Naive thymus-derived CD8-positive, alpha-beta T cell (primary cell): ENCODE results near the gene SULT1A1. TPM values are rescaled to one million over a fixed set of nuclear protein-coding genes. Genes with fewer than 3 reads are reported as not detected.
"Not testable (repeated sequence)": the region's sequence is repeated elsewhere in the genome, so short reads cannot be mapped to it uniquely, and the experiment has no call there.

Experiments
- ATAC-seq, 2 donors: fragments of 150-1000 bp; cut with Tn5 transposase in 1 of 2; sonication (Bioruptor Pico), chemical (Tn5 transposase) in 1 of 2; 1 replicate in 1 of 2; 2 replicates in 1 of 2; pipeline ENCODE4 v1.10.0; 2021; ENCODE audit warnings: mild to moderate bottlenecking in 2 of 2, moderate library complexity in 2 of 2
- POLR2A ChIA-PET: fragments of 350-600 bp; sonication (Branson Sonifier 250); formaldehyde crosslinking; loops from one replicate; lab custom pipeline; 2021; ENCODE audit warnings: antibody characterized with exemption; lab: Charles Lee
- DNase-seq, 10 donors: peaks; one replicate each; pipeline versions ENCODE4 v3.0.0 to v3.0.0-alpha.2; 2020 to 2022
- H3K27ac Mint-ChIP-seq, 10 donors: one replicate each; pipeline ENCODE4 v1.8.0; 2020 to 2022; ENCODE audit warnings: mild to moderate bottlenecking in 10 of 10, mixed read lengths in 10 of 10, moderate library complexity in 4 of 10, inconsistent platforms in 1 of 10
- H3K27me3 Mint-ChIP-seq, 5 donors: one replicate each; pipeline ENCODE4 v1.8.0; 2021 to 2022; ENCODE audit warnings: mixed read lengths in 5 of 5
- H3K36me3 Mint-ChIP-seq, 3 donors: one replicate each; pipeline ENCODE4 v1.8.0; 2020 to 2022; ENCODE audit warnings: mixed read lengths in 3 of 3, mild to moderate bottlenecking in 2 of 3, inconsistent platforms in 1 of 3
- H3K4me1 Mint-ChIP-seq, 4 donors: one replicate each; pipeline ENCODE4 v1.8.0; 2021 to 2022; ENCODE audit warnings: mixed read lengths in 4 of 4
- H3K4me3 Mint-ChIP-seq, 10 donors: one replicate each; pipeline ENCODE4 v1.8.0; 2020 to 2022; ENCODE audit warnings: mild to moderate bottlenecking in 10 of 10, mixed read lengths in 10 of 10, moderate library complexity in 6 of 10, inconsistent platforms in 1 of 10
- H3K9me3 Mint-ChIP-seq, 9 donors: one replicate each; pipeline ENCODE4 v1.8.0; 2020 to 2022; ENCODE audit warnings: mixed read lengths in 9 of 9, mild to moderate bottlenecking in 3 of 9, inconsistent platforms in 1 of 9, moderate library complexity in 1 of 9
- polyA plus RNA-seq, 3 donors: library from polyadenylated mRNA; unstranded; fragments of 300-500 nt; fragmentation: Illumina TruSeq; gene quantifications; one replicate each; pipeline ENCODE4 v1.2.3, GENCODE V29; 2021
- total RNA-seq, 8 experiments: library from RNA in 2 of 8; stranded (reverse) in 2 of 8; gene quantifications; one replicate each; pipeline ENCODE4 v1.2.3 and lab custom pipeline; 2021 to 2026

SULT1A1 gene
- total and polyA plus RNA-seq, 5 experiments from 2014 or later = 3.3 to 20.9 (median 12.6) TPM

- POLR2A ChIA-PET = no interaction called here
- Mint-ChIP-seq H3K4me3 (no peak overlapping the region), H3K27me3 (no peaks in the 10 kb centered on the region), H3K27ac (peak overlapping the region in 1 of 10 donors; percentile 54), H3K36me3 (peaks cover 0 to 34% (median 1%) of the 10 kb centered on the region in 3 donors), H3K9me3 (no peaks in the 10 kb centered on the region), H3K4me1 (peaks cover 26 to 51% (median 35%) of the 10 kb centered on the region in 4 donors)
- ATAC-seq (no peak), DNase-seq (no peak)
Observed at GRCh38 chr16:28575446-28576109, 34.3 kb downstream of the SULT1A1 start.

GRCh38 chr16:28574925-28575324 lies 34.9 kb downstream of the SULT1A1 start:
- Mint-ChIP-seq H3K4me1 (peaks cover 26 to 54% (median 39%) of the 10 kb centered on the region in 4 donors), H3K36me3 (peaks cover 0 to 35% (median 0%) of the 10 kb centered on the region in 3 donors), H3K4me3 (no peak overlapping the region), H3K27me3 (no peaks in the 10 kb centered on the region), H3K27ac (peak overlapping the region in 4 of 10 donors; percentile 1 to 70 (median 40)), H3K9me3 (no peaks in the 10 kb centered on the region)
- POLR2A ChIA-PET = no interaction called here
- DNase-seq = no peak
- no peak for ATAC-seq

- Mint-ChIP-seq H3K4me3 (no peak overlapping the region), H3K27me3 (no peaks in the 10 kb centered on the region), H3K9me3 (no peaks in the 10 kb centered on the region), H3K27ac (peak overlapping the region in 9 of 10 donors; percentile 21 to 90 (median 58)), H3K4me1 (peaks cover 27 to 63% (median 43%) of the 10 kb centered on the region in 4 donors), H3K36me3 (peaks cover 0 to 35% (median 3%) of the 10 kb centered on the region in 3 donors)
- no peak for DNase-seq
- ATAC-seq = no peak
- POLR2A ChIA-PET = interaction anchor here (0.7 kb wide), 1 partner anchor 47 kb away, joined by 3 read pairs; no protein-coding TSS in a partner anchor
Observed at GRCh38 chr16:28573738-28574718, 35.8 kb downstream of the SULT1A1 start.

DNA sequence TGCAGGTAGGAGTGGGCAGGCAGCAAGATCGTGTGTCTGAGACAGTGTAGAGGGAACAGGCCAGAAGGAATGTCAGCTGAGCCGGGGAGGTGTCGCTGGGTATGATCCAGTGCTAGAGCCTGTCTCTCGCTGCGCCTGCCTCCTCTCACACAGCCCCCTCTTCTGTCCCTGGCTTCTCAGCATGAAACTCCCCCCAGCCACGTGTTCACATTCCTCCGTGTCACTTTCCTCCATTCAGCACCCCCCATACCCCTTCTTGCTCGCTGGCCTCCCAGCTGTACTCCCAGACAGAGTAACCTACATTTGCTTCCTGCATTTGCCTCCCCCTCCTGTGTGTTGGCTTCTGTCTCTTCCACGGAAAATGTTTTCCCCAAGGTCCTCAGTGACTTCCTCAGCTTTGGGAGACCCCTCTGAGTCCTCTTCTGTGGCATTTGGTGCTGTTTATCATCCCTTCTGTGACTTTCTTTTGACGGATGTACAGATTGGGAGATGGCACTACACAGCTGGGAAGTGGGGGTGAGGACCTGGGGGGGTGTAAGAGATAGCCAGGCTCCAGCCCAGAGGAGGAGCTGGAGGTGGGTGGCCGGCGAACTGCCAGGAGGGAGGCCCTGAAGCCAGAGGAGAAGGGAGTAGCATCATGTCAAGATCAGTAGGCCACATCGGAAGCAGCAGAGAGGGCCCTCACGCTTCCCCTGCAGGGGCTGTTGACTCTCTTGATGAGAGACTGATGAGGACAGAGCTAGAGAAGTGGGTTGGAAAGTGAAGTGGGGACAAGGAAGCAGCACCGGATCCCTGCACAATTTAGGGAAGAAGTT lies 36.9 kb downstream of the SULT1A1 start:
- peak overlapping the region in 9 of 10 donors; percentile 38 to 90 (median 74) for H3K27ac Mint-ChIP-seq
- no peak for DNase-seq
- POLR2A ChIA-PET = no interaction called here
- no peaks in the 10 kb centered on the region for H3K9me3 Mint-ChIP-seq
- H3K4me1 Mint-ChIP-seq = peaks cover 28 to 62% (median 44%) of the 10 kb centered on the region in 4 donors
- no peaks in the 10 kb centered on the region for H3K27me3 Mint-ChIP-seq
- no peak for ATAC-seq
- no peak overlapping the region for H3K4me3 Mint-ChIP-seq
- peaks cover 0 to 33% (median 3%) of the 10 kb centered on the region in 3 donors for H3K36me3 Mint-ChIP-seq

DNA sequence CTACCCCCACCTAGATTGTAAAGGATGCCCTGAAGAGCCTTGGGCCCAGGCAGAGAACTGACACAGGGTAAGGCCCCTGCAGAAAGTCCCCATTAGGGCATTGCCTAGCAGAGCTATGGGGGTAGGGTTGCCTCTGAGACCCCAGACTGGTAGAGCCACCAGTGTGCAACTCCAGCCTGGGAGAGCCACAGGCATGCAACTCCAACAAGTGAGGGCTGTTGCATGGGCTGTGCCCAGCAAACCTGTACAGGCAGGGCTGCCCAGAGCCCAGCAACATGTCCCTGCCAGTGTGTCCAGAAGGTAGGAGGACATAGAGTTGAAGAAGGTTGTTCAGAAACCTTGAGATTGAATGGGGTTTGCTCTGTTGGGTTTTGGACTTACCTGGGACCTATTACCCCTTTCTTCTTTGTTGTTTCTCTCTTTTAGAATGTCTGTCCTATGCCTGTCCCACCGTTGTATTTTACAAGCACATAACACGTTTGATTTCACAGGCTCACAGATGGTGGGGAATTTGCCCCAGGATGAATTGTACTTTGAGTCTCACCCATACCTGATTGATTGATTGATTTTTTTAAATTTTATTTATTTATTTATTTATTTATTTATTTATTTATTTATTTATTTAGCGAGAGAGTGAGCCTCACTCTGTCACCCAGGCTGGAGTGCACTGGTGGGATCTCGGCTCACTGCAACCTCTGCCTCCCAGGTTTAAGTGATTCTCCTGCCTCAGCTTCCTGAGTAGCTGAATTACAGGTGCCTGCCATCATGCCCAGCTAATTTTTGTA lies 39.7 kb downstream of the SULT1A1 start:
- no peaks in the 10 kb centered on the region for H3K27me3 Mint-ChIP-seq
- peaks cover 5 to 39% (median 20%) of the 10 kb centered on the region in 3 donors for H3K36me3 Mint-ChIP-seq
- H3K4me1 Mint-ChIP-seq = peaks cover 30 to 69% (median 47%) of the 10 kb centered on the region in 4 donors
- H3K4me3 Mint-ChIP-seq = no peak overlapping the region
- ATAC-seq = no peak
- POLR2A ChIA-PET = no interaction called here
- no peak for DNase-seq
- peaks cover 0 to 11% (median 3%) of the 10 kb centered on the region in 9 donors for H3K9me3 Mint-ChIP-seq
- peak overlapping the region in 4 of 10 donors; percentile 3 to 68 (median 51) for H3K27ac Mint-ChIP-seq

GRCh38 chr16:28569021-28569420 lies 40.8 kb downstream of the SULT1A1 start:
- Mint-ChIP-seq H3K36me3 (peaks cover 5 to 34% (median 21%) of the 10 kb centered on the region in 3 donors), H3K9me3 (peaks cover 0 to 11% (median 3%) of the 10 kb centered on the region in 9 donors), H3K4me1 (peaks cover 28 to 65% (median 43%) of the 10 kb centered on the region in 4 donors), H3K27ac (peak overlapping the region in 6 of 10 donors; percentile 0 to 41 (median 14)), H3K27me3 (no peaks in the 10 kb centered on the region), H3K4me3 (no peak overlapping the region)
- POLR2A ChIA-PET = no interaction called here
- DNase-seq (no peak), ATAC-seq (no peak)

GRCh38 chr16:28567292-28567691 lies 42.6 kb downstream of the SULT1A1 start:
- Mint-ChIP-seq H3K27me3 (no peaks in the 10 kb centered on the region), H3K36me3 (peaks cover 5 to 41% (median 21%) of the 10 kb centered on the region in 3 donors), H3K27ac (peak overlapping the region in 1 of 10 donors; percentile 11), H3K9me3 (peaks cover 0 to 11% (median 3%) of the 10 kb centered on the region in 9 donors), H3K4me3 (no peak overlapping the region), H3K4me1 (peaks cover 24 to 59% (median 36%) of the 10 kb centered on the region in 4 donors)
- DNase-seq = no peak
- ATAC-seq = no peak
- POLR2A ChIA-PET = no interaction called here

GRCh38 chr16:28566233-28566925 lies 43.5 kb downstream of the SULT1A1 start:
- DNase-seq, ATAC-seq, POLR2A ChIA-PET, H3K4me3 Mint-ChIP-seq, H3K27me3 Mint-ChIP-seq: not testable (repeated sequence)
- H3K4me1 Mint-ChIP-seq = peaks cover 23 to 57% (median 38%) of the 10 kb centered on the region in 4 donors
- H3K36me3 Mint-ChIP-seq = peaks cover 5 to 44% (median 21%) of the 10 kb centered on the region in 3 donors
- H3K9me3 Mint-ChIP-seq = peaks cover 0 to 11% (median 3%) of the 10 kb centered on the region in 9 donors
- peak overlapping the region in 1 of 10 donors; percentile 82 for H3K27ac Mint-ChIP-seq

DNA sequence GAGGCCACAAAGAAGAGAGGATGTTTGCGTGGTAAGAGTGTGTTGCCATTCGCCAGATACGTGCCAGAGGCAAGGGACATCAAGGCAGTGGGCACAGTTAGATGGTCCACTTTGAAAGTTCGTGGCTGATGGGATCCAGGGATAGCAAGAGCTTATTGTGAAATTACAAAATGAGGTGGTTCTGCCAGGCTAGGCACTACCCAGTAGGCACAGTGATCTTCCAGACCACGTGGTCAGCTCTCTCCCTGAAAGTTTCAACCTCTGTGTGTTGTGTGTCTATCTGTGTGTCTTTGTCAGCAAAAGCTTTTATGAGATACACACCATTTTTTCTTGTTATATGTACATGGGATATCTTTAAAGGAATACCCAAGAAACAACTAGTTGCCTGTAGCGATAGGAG lies 46.6 kb downstream of the SULT1A1 start:
- peaks cover 18 to 61% (median 46%) of the 10 kb centered on the region in 4 donors for H3K4me1 Mint-ChIP-seq
- peaks cover 0 to 11% (median 3%) of the 10 kb centered on the region in 9 donors for H3K9me3 Mint-ChIP-seq
- peak overlapping the region in 1 of 10 donors; percentile 48 for H3K4me3 Mint-ChIP-seq
- H3K27me3 Mint-ChIP-seq = no peaks in the 10 kb centered on the region
- ATAC-seq = no peak
- POLR2A ChIA-PET = interaction anchor here (0.7 kb wide), 1 partner anchor 396 kb away, joined by 4 read pairs; no protein-coding TSS in a partner anchor
- peaks cover 10 to 52% (median 33%) of the 10 kb centered on the region in 3 donors for H3K36me3 Mint-ChIP-seq
- H3K27ac Mint-ChIP-seq = peak overlapping the region in 4 of 10 donors; percentile 32 to 74 (median 52)
- DNase-seq = no peak

- POLR2A ChIA-PET = no interaction called here
- Mint-ChIP-seq H3K36me3 (peaks cover 5 to 58% (median 30%) of the 10 kb centered on the region in 3 donors), H3K4me3 (no peak overlapping the region), H3K27me3 (no peaks in the 10 kb centered on the region), H3K27ac (peak overlapping the region in 1 of 10 donors; percentile 55), H3K4me1 (peaks cover 17 to 58% (median 47%) of the 10 kb centered on the region in 4 donors), H3K9me3 (peaks cover 0 to 11% (median 3%) of the 10 kb centered on the region in 9 donors)
- no peak for DNase-seq
- ATAC-seq = no peak
Observed at GRCh38 chr16:28562199-28562598, 47.6 kb downstream of the SULT1A1 start.
